HepG2 (cell line): ENCODE measurements around the gene LDHAL6B. TPM values are rescaled to one million over a fixed set of nuclear protein-coding genes. Genes with fewer than 3 reads are reported as not detected.

Experiments used
- ATAC-seq: fragments of 200-7000 bp; cut with Tn5 transposase; 3 replicates; pipeline ENCODE4 v1.9.1; 2020; ENCODE audit warnings: mild to moderate bottlenecking, moderate library complexity
- BruUV-seq: library from RNA; stranded (reverse); fragments of 400-500 nt; replicated peaks from 2 replicates; lab custom pipeline; 2021; lab: Mats Ljungman, UMichigan
- CTCF ChIA-PET: fragments of 300-600 bp; formaldehyde crosslinking; extraction: SDS; loops from one replicate; lab custom pipeline; 2021; ENCODE audit warnings: low total read pairs, inconsistent platforms, low intra/inter-chr PET ratio; lab: Yijun Ruan, JAX
- POLR2A ChIA-PET: fragments of 350-600 bp; sonication (Branson Sonifier 250); formaldehyde crosslinking; loops from one replicate; lab custom pipeline; 2020; ENCODE audit warnings: antibody characterized with exemption, inconsistent platforms; lab: Yijun Ruan, JAX
- DNase-seq: peaks from one replicate; pipeline ENCODE4 v3.0.0-alpha.2; 2015; ENCODE audit warnings: low spot score
- FAIRE-seq: peaks from 3 replicates; lab custom pipeline; 2011; peaks lifted over from hg19 to GRCh38; lab: Jason Lieb, UNC
- H2AFZ ChIP-seq: one replicate; pipeline ENCODE4 v1.6.1; 2011; ENCODE audit warnings: low read length, inconsistent platforms
- H3K27ac ChIP-seq: fragments of 300-600 bp; 3 replicates; pipeline ENCODE4 v1.8.0; 2011; ENCODE audit warnings: mixed run types, mild to moderate bottlenecking, mixed read lengths, low read length, inconsistent platforms; ENCODE audit not compliant: insufficient read depth; ENCODE audit errors: extremely low read length
- H3K27me3 ChIP-seq, 2 experiments: fragments of 200-600 bp in 1 of 2; 2 replicates in 1 of 2; 3 replicates in 1 of 2; pipeline versions ENCODE4 v1.6.0 to v1.8.0; 2011; ENCODE audit warnings: low read length in 2 of 2, mild to moderate bottlenecking in 2 of 2, moderate library complexity in 2 of 2, inconsistent platforms in 1 of 2; ENCODE audit not compliant: insufficient read depth in 2 of 2, control insufficient read depth in 1 of 2
- H3K36me3 ChIP-seq, 2 experiments: fragments of 200-600 bp in 1 of 2; replicated peaks in 1 of 2; 2 replicates in 1 of 2; 3 replicates in 1 of 2; pipeline versions ENCODE4 v1.5.1 to v1.8.0; 2011; ENCODE audit warnings: low read length in 2 of 2, inconsistent platforms in 1 of 2; ENCODE audit not compliant: insufficient read depth in 2 of 2, control insufficient read depth in 1 of 2
- H3K4me1 ChIP-seq: 2 replicates; pipeline ENCODE4 v1.5.1; 2012; ENCODE audit warnings: low read length, inconsistent platforms; ENCODE audit not compliant: insufficient read depth
- H3K4me2 ChIP-seq: 2 replicates; pipeline ENCODE4 v1.6.0; 2011; ENCODE audit warnings: low read depth, low read length, inconsistent platforms
- H3K4me3 ChIP-seq, 3 experiments: fragments of 200-600 bp in 1 of 3; sonication (generic), shearing (Covaris generic) in 1 of 3; replicated peaks in 1 of 3; 2 replicates each; pipeline ENCODE4 v1.5.1; 2011 to 2016; ENCODE audit warnings: low read length in 3 of 3, inconsistent platforms in 2 of 3, low read depth in 2 of 3, mild to moderate bottlenecking in 2 of 3, control low read depth in 1 of 3, mixed read lengths in 1 of 3; ENCODE audit not compliant: insufficient read depth in 1 of 3
- H3K79me2 ChIP-seq: one replicate; pipeline ENCODE4 v1.6.1; 2011; ENCODE audit warnings: low read length, inconsistent platforms; ENCODE audit not compliant: insufficient read depth
- H3K9ac ChIP-seq: 2 replicates; pipeline ENCODE4 v1.6.0; 2011; ENCODE audit warnings: mild to moderate bottlenecking, low read depth, low read length, inconsistent platforms; ENCODE audit not compliant: insufficient read depth
- H3K9me3 ChIP-seq: 2 replicates; pipeline ENCODE4 v1.5.1; 2012; ENCODE audit warnings: mild to moderate bottlenecking, low read length
- H4K20me1 ChIP-seq: 2 replicates; pipeline ENCODE4 v1.6.0; 2011; ENCODE audit warnings: inconsistent platforms, mild to moderate bottlenecking, low read length, moderate library complexity; ENCODE audit not compliant: insufficient read depth
- ARNT ChIP-seq: fragments of 450-650 bp; IDR thresholded peaks from 2 replicates; pipeline ENCODE4 v1.6.1; 2017
- ASH2L ChIP-seq: fragments of 300-600, 200-600 bp; sonication (generic); IDR thresholded peaks from 2 replicates; pipeline ENCODE4 v1.7.0; 2017; ENCODE audit warnings: low read depth, mild to moderate bottlenecking, moderate library complexity, mixed read lengths, low read length; ENCODE audit not compliant: insufficient read length
- ATRX ChIP-seq: sonication (generic); formaldehyde crosslinking; IDR thresholded peaks from 2 replicates; pipeline ENCODE4 v1.4.0; 2020; ENCODE audit warnings: missing genetic modification reagents, borderline replicate concordance
- HNF4A ChIP-seq: sonication (generic); formaldehyde crosslinking; IDR thresholded peaks from 2 replicates; pipeline ENCODE4 v1.4.0; 2020; ENCODE audit warnings: missing genetic modification reagents
- PPARG ChIP-seq: conservative IDR thresholded peaks from 2 replicates; pipeline ENCODE4 v1.6.1; 2016; ENCODE audit warnings: missing biosample characterization, missing genetic modification reagents
- SMYD3 ChIP-seq: sonication (generic); formaldehyde crosslinking; IDR thresholded peaks from 2 replicates; pipeline ENCODE4 v1.8.1; 2023; ENCODE audit warnings: mild to moderate bottlenecking, missing genetic modification reagents
- SNAI1 ChIP-seq: sonication (generic); formaldehyde crosslinking; IDR thresholded peaks from 2 replicates; pipeline ENCODE4 v1.5.0; 2020; ENCODE audit warnings: mild to moderate bottlenecking, missing genetic modification reagents, borderline replicate concordance
- TEAD2 ChIP-seq: sonication (generic); formaldehyde crosslinking; IDR thresholded peaks from 2 replicates; pipeline ENCODE4 v1.9.0; 2021; ENCODE audit warnings: missing genetic modification reagents
- THAP11 ChIP-seq: IDR thresholded peaks from 2 replicates; pipeline ENCODE4 v1.6.1; 2016; ENCODE audit warnings: missing biosample characterization, missing genetic modification reagents
- ZNF230 ChIP-seq: sonication (generic); formaldehyde crosslinking; IDR thresholded peaks from 2 replicates; pipeline ENCODE4 v1.4.0; 2020; ENCODE audit warnings: mild to moderate bottlenecking, missing genetic modification reagents
- ZNF569 ChIP-seq: sonication (generic); formaldehyde crosslinking; IDR thresholded peaks from 2 replicates; pipeline ENCODE4 v1.5.0; 2020; ENCODE audit warnings: mild to moderate bottlenecking, missing genetic modification reagents, moderate library complexity, borderline replicate concordance
- ZNF614 ChIP-seq: IDR thresholded peaks from 2 replicates; pipeline ENCODE4 v1.6.1; 2018; ENCODE audit warnings: missing biosample characterization, missing genetic modification reagents, inconsistent platforms, borderline replicate concordance
- ZNF644 ChIP-seq: IDR thresholded peaks from 2 replicates; pipeline ENCODE4 v1.6.1; 2016; ENCODE audit warnings: low read depth
- ZNF790 ChIP-seq: sonication (generic); formaldehyde crosslinking; IDR thresholded peaks from 2 replicates; pipeline ENCODE4 v1.8.0; 2022; ENCODE audit warnings: missing genetic modification reagents, mild to moderate bottlenecking, borderline replicate concordance
- WGBS: methylation state at CpG from one replicate; pipeline ENCODE4 v1.1.6; 2017; ENCODE audit warnings: low lambda C conversion rate; 5-methylcytosine and 5-hydroxymethylcytosine counted together
- in situ Hi-C: cut with HindIII; loops from 2 replicates; pipeline ENCODE4 v1.10.0; 2017; ENCODE audit warnings: low pct_unique_long_range_greater_than_20kb; ENCODE audit not compliant: extremely low pct_ligation_motif_present
- intact Hi-C: fragments of 100-400 bp; cut with micrococcal nuclease; formaldehyde crosslinking; loops from one replicate; pipeline ENCODE4 v1.10.0; 2022; ENCODE audit not compliant: unreplicated experiment
- polyA plus RNA-seq, 8 experiments: library from polyadenylated mRNA; depleted of rRNA in 3 of 8; stranded (reverse) in 7 of 8; unstranded in 1 of 8; fragments of >200 nt; fragmentation: Illumina TruSeq in 4 of 8; extraction: Trizol in 4 of 8; gene quantifications; 2 replicates each; pipeline versions ENCODE4 v1.2.1 to v1.2.3, GENCODE V29; 2011 to 2016; ENCODE audit warnings: low read depth in 4 of 8, missing spikeins in 1 of 8, mixed read lengths in 1 of 8; ENCODE audit not compliant: insufficient read depth in 1 of 8
- total RNA-seq, 5 experiments: library from RNA; depleted of rRNA; stranded (reverse); fragments of >200 nt; fragmentation: Illumina TruSeq; extraction: Trizol; gene quantifications; 2 replicates each; pipeline ENCODE4 v1.2.3, GENCODE V29; 2016; ENCODE audit warnings: low read depth in 1 of 5
- TF ChIP-seq, protein P1 (sequence below): sonication (generic); IDR thresholded peaks from 2 replicates; pipeline ENCODE4 v1.6.1; 2016; ENCODE audit warnings: low read depth, borderline replicate concordance
- TF ChIP-seq, protein P2 (sequence below): IDR thresholded peaks from 2 replicates; pipeline ENCODE4 v1.6.1; 2012; ENCODE audit warnings: inconsistent platforms
- TF ChIP-seq, protein P3 (sequence below): sonication (generic); formaldehyde crosslinking; IDR thresholded peaks from 2 replicates; pipeline ENCODE4 v1.5.0; 2020; ENCODE audit warnings: missing genetic modification reagents, mild to moderate bottlenecking, borderline replicate concordance

The LDHAL6B gene
- total and polyA plus RNA-seq, 2 of the 13 experiments (the other 11 are each of a cell fraction or from before 2014, with no cell fraction given), result not detected

DNA sequence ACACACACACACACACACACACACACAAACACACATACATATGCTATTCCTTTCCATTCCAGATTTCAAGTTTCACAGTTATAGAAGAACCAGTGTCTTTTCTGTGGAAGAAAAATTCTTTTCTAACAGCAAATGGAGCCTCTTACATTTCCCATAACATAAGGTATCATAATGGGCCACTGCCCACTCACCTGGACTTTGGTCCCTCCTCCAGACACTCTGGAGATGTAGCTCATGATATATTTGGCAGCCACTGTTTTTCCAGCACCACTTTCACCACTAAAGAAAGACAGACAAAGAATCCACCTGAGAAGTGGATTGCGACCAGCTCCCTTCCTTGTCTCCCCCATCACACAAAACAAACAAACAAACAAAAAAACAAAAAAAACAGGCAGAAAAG is 29.8 kb downstream of the LDHAL6B start:
- H3K36me3 ChIP-seq, result 0 out of 5 replicates have a peak, but pooled peaks cover 1 to 4% of the 10 kb centered on the region in 2 experiments
- TF ChIP-seq HNF4A (CRISPR knock-in tag) (peak; percentile 71), ZNF644 (CRISPR knock-in tag) (peak; percentile 64; the same call in 1 of the 2 replicates), ZNF230 (CRISPR knock-in tag) (no peak)

DNA sequence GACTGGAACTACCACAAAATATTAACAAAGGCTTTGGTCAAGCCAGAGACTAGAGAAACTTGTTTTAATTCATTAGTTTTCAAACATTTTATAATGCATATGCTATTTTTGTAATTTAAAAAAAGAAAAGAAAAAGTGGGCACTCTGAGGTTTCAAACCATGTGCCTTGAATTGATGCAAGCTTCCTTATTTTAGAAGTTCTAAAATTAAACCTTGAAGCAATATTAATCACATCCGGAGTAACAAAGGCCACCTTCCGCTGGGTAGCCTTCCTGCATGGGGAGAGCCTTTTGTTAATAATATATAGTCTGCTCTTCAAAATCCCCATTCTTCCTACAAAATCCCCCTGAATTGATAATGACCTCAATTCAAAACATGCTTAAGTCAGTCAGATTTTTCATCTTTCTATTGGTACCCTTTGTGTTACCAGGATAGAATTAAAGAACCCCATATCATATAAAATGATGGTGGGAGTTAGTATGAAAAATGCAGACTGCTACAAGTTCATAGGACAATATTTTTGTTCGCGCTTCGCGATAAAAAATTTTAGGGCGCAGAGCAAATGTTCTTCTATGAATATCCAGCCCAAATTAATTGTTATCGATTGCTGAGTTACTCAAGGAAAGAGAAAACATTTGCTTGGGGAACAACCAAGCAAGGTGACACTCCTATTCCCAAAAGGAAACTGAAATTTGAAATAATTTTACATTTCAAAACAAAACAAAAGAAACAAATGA is 30.6 kb downstream of the LDHAL6B start:
- intact Hi-C loops (no loop called here), in situ Hi-C loops (no loop called here)
- H4K20me1 ChIP-seq, result no peaks in the 10 kb centered on the region
- 98% methylated on average over 8 of the region's 8 CpGs for WGBS
- H2AFZ ChIP-seq, result no peak overlapping the region
- no peak overlapping the region for H3K4me3 ChIP-seq
- no peak overlapping the region for H3K9ac ChIP-seq
- no peaks in the 10 kb centered on the region for H3K79me2 ChIP-seq
- no peak overlapping the region for H3K27ac ChIP-seq
- ATAC-seq (no peak), DNase-seq (no peak), FAIRE-seq (no peak)
- H3K4me1 ChIP-seq, result peaks cover 17% of the 10 kb centered on the region
- H3K27me3 ChIP-seq, result no peaks in the 10 kb centered on the region
- H3K4me2 ChIP-seq, result no peak overlapping the region
- BruUV-seq, result no TSS peak
- CTCF ChIA-PET, result no interaction called here
- H3K36me3 ChIP-seq, result 0 out of 5 replicates have a peak, but pooled peaks cover 0 to 1% of the 10 kb centered on the region in 2 experiments
- no peaks in the 10 kb centered on the region for H3K9me3 ChIP-seq
- POLR2A ChIA-PET, result no interaction called here
- TF ChIP-seq TEAD2 (no peak), SNAI1 (CRISPR knock-in tag) (no peak), SMYD3 (CRISPR knock-in tag) (no peak), ZNF614 (CRISPR knock-in tag) (no peak), PPARG (CRISPR knock-in tag) (no peak), ZNF790 (CRISPR knock-in tag) (no peak), ATRX (no peak), ZNF569 (no peak), THAP11 (no peak), ASH2L (no peak), ARNT (no peak)
- TF ChIP-seq, protein P1, sequence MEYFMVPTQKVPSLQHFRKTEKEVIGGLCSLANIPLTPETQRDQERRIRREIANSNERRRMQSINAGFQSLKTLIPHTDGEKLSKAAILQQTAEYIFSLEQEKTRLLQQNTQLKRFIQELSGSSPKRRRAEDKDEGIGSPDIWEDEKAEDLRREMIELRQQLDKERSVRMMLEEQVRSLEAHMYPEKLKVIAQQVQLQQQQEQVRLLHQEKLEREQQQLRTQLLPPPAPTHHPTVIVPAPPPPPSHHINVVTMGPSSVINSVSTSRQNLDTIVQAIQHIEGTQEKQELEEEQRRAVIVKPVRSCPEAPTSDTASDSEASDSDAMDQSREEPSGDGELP, result no peak
- TF ChIP-seq, protein P2, sequence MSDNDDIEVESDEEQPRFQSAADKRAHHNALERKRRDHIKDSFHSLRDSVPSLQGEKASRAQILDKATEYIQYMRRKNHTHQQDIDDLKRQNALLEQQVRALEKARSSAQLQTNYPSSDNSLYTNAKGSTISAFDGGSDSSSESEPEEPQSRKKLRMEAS, result no peak
- TF ChIP-seq, protein P3, sequence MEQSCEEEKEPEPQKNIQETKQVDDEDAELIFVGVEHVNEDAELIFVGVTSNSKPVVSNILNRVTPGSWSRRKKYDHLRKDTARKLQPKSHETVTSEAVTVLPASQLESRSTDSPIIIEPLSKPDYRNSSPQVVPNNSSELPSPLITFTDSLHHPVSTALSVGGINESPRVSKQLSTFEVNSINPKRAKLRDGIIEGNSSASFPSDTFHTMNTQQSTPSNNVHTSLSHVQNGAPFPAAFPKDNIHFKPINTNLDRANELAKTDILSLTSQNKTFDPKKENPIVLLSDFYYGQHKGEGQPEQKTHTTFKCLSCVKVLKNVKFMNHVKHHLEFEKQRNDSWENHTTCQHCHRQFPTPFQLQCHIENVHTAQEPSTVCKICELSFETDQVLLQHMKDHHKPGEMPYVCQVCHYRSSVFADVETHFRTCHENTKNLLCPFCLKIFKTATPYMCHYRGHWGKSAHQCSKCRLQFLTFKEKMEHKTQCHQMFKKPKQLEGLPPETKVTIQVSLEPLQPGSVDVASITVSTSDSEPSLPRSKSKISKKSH (CRISPR knock-in tag), result no peak

More for the DNA sequence above, 29.8 kb downstream of the LDHAL6B start:
- H3K27ac ChIP-seq, result no peak overlapping the region
- in situ Hi-C loops, result no loop called here
- H2AFZ ChIP-seq, result no peak overlapping the region
- H3K27me3 ChIP-seq, result no peaks in the 10 kb centered on the region
- BruUV-seq, result no TSS peak
- DNase-seq, result peak; percentile 43
- 74% methylated on average over 1 of the region's 1 CpG for WGBS
- no peaks in the 10 kb centered on the region for H3K79me2 ChIP-seq
- H3K4me3 ChIP-seq, result no peak overlapping the region
- ATAC-seq, result peak; percentile 51; the same call in 2 of the 3 replicates
- intact Hi-C loops, result no loop called here
- ChIA-PET CTCF (no interaction called here), POLR2A (no interaction called here)
- no peak overlapping the region for H3K4me2 ChIP-seq
- no peaks in the 10 kb centered on the region for H3K9me3 ChIP-seq
- H4K20me1 ChIP-seq, result no peaks in the 10 kb centered on the region
- peaks cover 17% of the 10 kb centered on the region for H3K4me1 ChIP-seq
- no peak overlapping the region for H3K9ac ChIP-seq
- peak; percentile 39 for FAIRE-seq
